ENCODE results near the gene RNF114. TPM values are rescaled to one million over a fixed set of nuclear protein-coding genes. Genes with fewer than 3 reads are reported as not detected.
"Not testable (repeated sequence)": the region's sequence is repeated elsewhere in the genome, so short reads cannot be mapped to it uniquely, and the experiment has no call there.

RNF114 gene
- total RNA-seq, 2 donors from 2014 or later, result 44.5 to 48.7 TPM

DNA sequence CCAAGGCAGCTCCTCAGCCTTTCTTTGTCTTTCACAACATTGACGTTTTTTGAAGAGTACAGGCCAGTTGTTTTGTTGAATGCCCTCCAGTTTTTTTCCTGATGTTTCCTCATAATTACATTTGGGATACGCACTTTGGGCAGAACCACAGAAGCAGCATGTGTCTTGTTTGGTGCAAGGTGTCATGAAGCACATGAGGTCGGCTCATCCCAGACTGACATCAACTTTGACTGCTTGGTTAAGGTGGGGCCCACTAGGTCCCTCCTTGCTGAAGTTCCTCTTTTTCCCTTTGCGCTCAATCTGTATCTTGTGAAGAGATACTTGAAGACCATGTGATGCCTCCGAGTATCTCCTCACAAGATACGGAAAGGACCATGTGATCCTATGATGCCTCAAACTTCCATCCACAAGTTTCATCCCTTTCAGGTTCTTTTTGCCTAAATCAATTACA, 57.1 kb downstream of the RNF114 start:
- ATAC-seq, result peak in 1 of 2 donors; percentile 6
- no peak for DNase-seq
- intact Hi-C loops (cut with DNase I), result no loop called here

- ATAC-seq (no peak), DNase-seq (no peak)
- intact Hi-C loops (cut with DNase I), result no loop called here
Observed at GRCh38 chr20:49995586-49995985, 59.4 kb downstream of the RNF114 start.

- intact Hi-C loops (cut with DNase I); ATAC-seq; DNase-seq: not testable (repeated sequence)
Observed at GRCh38 chr20:49998478-49999188, 62.4 kb downstream of the RNF114 start.

GRCh38 chr20:49999329-49999728, 63.1 kb downstream of the RNF114 start:
- no peak for DNase-seq
- ATAC-seq, result no peak
- intact Hi-C loops (cut with DNase I), result no loop called here

DNA sequence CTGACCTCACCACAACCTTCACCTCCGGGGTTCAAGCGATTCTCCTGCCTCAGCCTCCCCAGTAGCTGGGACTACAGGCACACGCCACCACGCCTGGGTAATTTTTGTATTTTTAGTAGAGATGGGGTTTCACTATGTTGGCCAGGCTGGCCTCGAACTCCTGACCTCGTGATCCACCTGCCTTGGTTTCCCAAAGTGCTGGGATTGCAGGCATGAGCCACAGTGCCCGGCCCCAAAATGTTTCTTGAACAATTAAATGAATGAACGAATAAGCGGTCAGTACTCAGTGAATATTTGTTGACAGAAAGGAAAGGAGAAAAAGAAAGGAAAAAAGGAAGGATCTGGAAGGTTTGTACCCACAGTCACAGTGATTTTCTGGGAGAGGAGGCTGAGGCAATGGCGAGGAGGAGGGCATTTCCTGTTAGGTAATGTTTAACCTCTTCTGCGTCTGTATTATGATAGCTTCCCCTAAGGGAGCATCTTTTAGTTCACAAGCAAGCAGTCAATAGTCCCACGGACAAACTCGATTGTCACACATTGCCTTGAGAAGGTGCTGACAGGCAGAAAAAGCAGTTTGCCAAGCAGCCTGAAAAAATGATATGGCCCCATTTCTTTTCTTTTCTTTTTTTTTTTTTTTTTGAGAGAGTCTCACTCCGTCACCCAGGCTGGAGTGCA, 64.5 kb downstream of the RNF114 start:
- intact Hi-C loops (cut with DNase I); ATAC-seq; DNase-seq: not testable (repeated sequence)

DNA sequence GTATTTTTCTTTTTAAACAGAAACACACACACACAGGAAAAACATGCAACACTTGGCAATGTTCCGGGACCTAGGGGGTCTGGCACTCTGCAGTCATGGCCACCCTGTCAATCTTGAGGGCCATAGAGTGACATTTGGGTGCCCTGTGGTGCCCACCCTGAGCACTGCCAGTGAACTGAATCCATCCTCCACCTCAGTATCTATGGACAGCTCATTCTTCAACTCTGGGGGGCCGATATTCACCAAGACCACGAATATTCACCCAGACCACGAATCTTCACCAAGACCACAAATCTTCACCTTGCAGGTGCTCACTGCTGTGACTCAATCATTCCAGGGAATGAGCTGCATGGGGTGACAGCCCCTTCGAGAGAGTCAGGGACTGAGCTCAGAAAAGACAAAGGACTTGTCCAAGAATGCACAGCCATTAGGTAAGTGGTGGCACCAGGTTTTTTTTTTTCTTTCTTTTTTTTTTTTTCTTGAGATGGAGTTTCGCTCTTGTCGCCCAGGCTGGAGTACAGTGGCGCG, 65.7 kb downstream of the RNF114 start:
- intact Hi-C loops (cut with DNase I), result no loop called here
- DNase-seq (no peak), ATAC-seq (no peak)

GRCh38 chr20:50003253-50003656, 67.1 kb downstream of the RNF114 start:
- intact Hi-C loops (cut with DNase I), result no loop called here
- no peak for DNase-seq
- ATAC-seq, result peak; percentile 64 to 92

Other genes with a start within 250 kb of the RNF114 start
- gene B4GALT5, start 222.5 kb upstream of the RNF114 start, total RNA-seq, result 10 to 100 TPM; 24.1 to 32.6 TPM
- gene SLC9A8, start 123.6 kb upstream of the RNF114 start, total RNA-seq, result 1 to 10 TPM; 6.4 to 6.5 TPM
- 1 to 10 TPM; 6.5 to 6.8 TPM for gene SPATA2, start 20.9 kb upstream of the RNF114 start, total RNA-seq
- 1 to 10 TPM; 2.7 to 8.5 TPM for gene SNAI1, start 46.6 kb downstream of the RNF114 start, total RNA-seq
- 100 to 1,000 TPM in 1 of 2 donors, 10 to 100 TPM in 1; 77.4 to 109 TPM for gene UBE2V1, start 176.8 kb downstream of the RNF114 start, total RNA-seq
- gene PEDS1, start 217.3 kb downstream of the RNF114 start, total RNA-seq, result 10 to 100 TPM; 17.7 to 21.8 TPM

Measured in left cardiac atrium (tissue), 4 donors.